Bronchial epithelial cell (primary cell): Measurements from ENCODE around the gene ATF3. TPM values are rescaled to one million over a fixed set of nuclear protein-coding genes. Genes with fewer than 3 reads are reported as not detected.
A peak's percentile ranks its signal among the peaks of the same experiment; 100 is the strongest.

Experiments used
- DNase-seq: peaks from one replicate; pipeline ENCODE4 v3.0.0-alpha.2; 2010; ENCODE audit warnings: low read depth
- FAIRE-seq: peaks from 2 replicates; lab custom pipeline; 2011; peaks lifted over from hg19 to GRCh38; lab: Jason Lieb, UNC
- H3K27me3 ChIP-seq: 2 replicates; pipeline ENCODE4 v1.5.1; 2011; ENCODE audit warnings: low read length; ENCODE audit not compliant: control insufficient read depth, insufficient read depth
- H3K36me3 ChIP-seq: 2 replicates; pipeline ENCODE4 v1.5.1; 2011; ENCODE audit warnings: low read length; ENCODE audit not compliant: control insufficient read depth, insufficient read depth
- H3K4me3 ChIP-seq: 2 replicates; pipeline ENCODE4 v1.5.1; 2011; ENCODE audit warnings: mild to moderate bottlenecking, low read depth, low read length, control low read depth
- CTCF ChIP-seq: IDR thresholded peaks from 2 replicates; pipeline ENCODE4 v1.5.1; 2011; ENCODE audit warnings: mild to moderate bottlenecking, moderate library complexity, low read length, control low read depth, inconsistent platforms; ENCODE audit not compliant: insufficient read depth, severe bottlenecking
- total RNA-seq: library from RNA; depleted of rRNA; stranded (reverse); fragments of >200 nt; gene quantifications from 2 replicates; pipeline ENCODE4 v1.2.1, GENCODE V29; 2014

Gene ATF3
- total RNA-seq, 1 donor from 2014 or later = 19.2 TPM

GRCh38 chr1:212607206-212607912 lies 1.2 kb upstream of the ATF3 start:
- Histone ChIP-seq H3K27me3 (peaks cover 6% of the 10 kb centered on the region), H3K36me3 (no peaks in the 10 kb centered on the region), H3K4me3 (peak overlapping the region; percentile 62)
- DNase-seq (peak; percentile 17), FAIRE-seq (no peak)
- no peak for TF ChIP-seq CTCF

GRCh38 chr1:212607913-212608391 lies 609 bp upstream of the ATF3 start:
- Histone ChIP-seq H3K36me3 (no peaks in the 10 kb centered on the region), H3K4me3 (peak overlapping the region; percentile 62), H3K27me3 (peaks cover 5% of the 10 kb centered on the region)
- DNase-seq (no peak), FAIRE-seq (no peak)
- TF ChIP-seq CTCF = no peak

GRCh38 chr1:212608959-212609700 lies 569 bp downstream of the ATF3 start:
- FAIRE-seq = no peak
- TF ChIP-seq CTCF = peak; percentile 60
- Histone ChIP-seq H3K27me3 (peaks cover 2% of the 10 kb centered on the region), H3K4me3 (peak overlapping the region; percentile 87), H3K36me3 (peaks cover 4% of the 10 kb centered on the region)
- DNase-seq = no peak

GRCh38 chr1:212609701-212610574 lies 1.4 kb downstream of the ATF3 start:
- peak overlapping the region; percentile 87 for H3K4me3 ChIP-seq
- no peak for TF ChIP-seq CTCF
- no peaks in the 10 kb centered on the region for H3K27me3 ChIP-seq
- DNase-seq = no peak
- peaks cover 6% of the 10 kb centered on the region for H3K36me3 ChIP-seq
- no peak for FAIRE-seq

- TF ChIP-seq CTCF = no peak
- Histone ChIP-seq H3K27me3 (no peaks in the 10 kb centered on the region), H3K36me3 (peaks cover 12% of the 10 kb centered on the region), H3K4me3 (no peak overlapping the region)
- no peak for FAIRE-seq
- DNase-seq = peak; percentile 11
Observed at GRCh38 chr1:212610575-212610967, 2.0 kb downstream of the ATF3 start.
